Upper lobe of left lung (tissue), 6 donors: ENCODE results near the gene IFI44L. TPM values are rescaled to one million over a fixed set of nuclear protein-coding genes. Genes with fewer than 3 reads are reported as not detected.

Experiments
- ATAC-seq, 2 donors: fragments of 200-7000 bp; cut with Tn5 transposase; one replicate each; pipeline ENCODE4 v1.9.1; 2022; ENCODE audit warnings: mild to moderate bottlenecking in 2 of 2, moderate library complexity in 2 of 2; ENCODE audit not compliant: low FRiP score in 2 of 2
- DNase-seq, 2 donors: peaks; one replicate each; pipeline ENCODE4 v3.0.0-alpha.2; 2019 to 2020
- H3K27ac ChIP-seq, 4 donors: fragments of 200-600 bp; sonication (generic); one replicate each; pipeline ENCODE4 v1.5.1; 2016 to 2019
- H3K27me3 ChIP-seq, 4 donors: fragments of 200-600 bp; sonication (generic); one replicate each; pipeline ENCODE4 v1.5.1; 2017 to 2019
- H3K36me3 ChIP-seq, 4 donors: fragments of 200-600 bp; sonication (generic); one replicate each; pipeline ENCODE4 v1.5.1; 2016 to 2019
- H3K4me1 ChIP-seq, 4 donors: fragments of 200-600 bp; sonication (generic); one replicate each; pipeline ENCODE4 v1.5.1; 2018 to 2019
- H3K4me3 ChIP-seq, 4 donors: fragments of 200-600 bp; sonication (generic); one replicate each; pipeline ENCODE4 v1.5.1; 2017 to 2019; ENCODE audit warnings: mild to moderate bottlenecking in 2 of 4, moderate library complexity in 1 of 4
- H3K9me3 ChIP-seq, 4 donors: fragments of 200-600 bp; sonication (generic); one replicate each; pipeline ENCODE4 v1.5.1; 2018 to 2019
- EP300 ChIP-seq, 4 donors: sonication (generic); formaldehyde crosslinking; IDR thresholded peaks; one replicate each; pipeline ENCODE4 v1.5.1; 2017; ENCODE audit warnings: antibody characterized with exemption in 4 of 4, control low read depth in 2 of 4
- POLR2A ChIP-seq, 4 donors: fragments of 450-650 bp; IDR thresholded peaks; one replicate each; pipeline ENCODE4 v1.5.1; 2016 to 2017; ENCODE audit warnings: antibody characterized with exemption in 4 of 4, mild to moderate bottlenecking in 2 of 4
- POLR2AphosphoS5 ChIP-seq, 2 donors: sonication (generic); formaldehyde crosslinking; IDR thresholded peaks; one replicate each; pipeline ENCODE4 v1.5.1; 2017; ENCODE audit warnings: antibody characterized with exemption in 2 of 2
- WGBS, 2 donors: methylation state at CpG; one replicate each; pipeline ENCODE4 v1.1.5; 2017 to 2018; 5-methylcytosine and 5-hydroxymethylcytosine counted together
- total RNA-seq, 6 donors: library from RNA; depleted of rRNA in 4 of 6; stranded (reverse); fragments of >200 nt in 4 of 6; gene quantifications; one replicate each; pipeline versions ENCODE4 v1.1.0 to v1.2.1, GENCODE V29; 2016 to 2021
- TF ChIP-seq, protein P1 (sequence below), 6 experiments: fragments of 450-650 bp in 4 of 6; fragments of 200-600 bp in 2 of 6; sonication (generic) in 2 of 6; IDR thresholded peaks; one replicate each; pipeline ENCODE4 v1.5.1; 2016 to 2019; ENCODE audit warnings: antibody characterized with exemption in 6 of 6
- donor health status: DM: no; HTN: no; CAD: no; lungs with moderate emphysema.
- donor health status: DM: no; HTN: yes; CAD: no; lungs with severe emphysema.

Gene IFI44L
- total RNA-seq, 6 donors from 2014 or later, result 6.1 to 29.3 (median 18.3) TPM

- H3K4me1 ChIP-seq, result peaks cover 7 to 35% (median 11%) of the 10 kb centered on the region in 4 donors
- peak overlapping the region in 3 of 4 donors; percentile 30 to 45 (median 41) for H3K4me3 ChIP-seq
- WGBS, 2 donors, result 43 to 46% methylated on average over 4 of the region's 4 CpGs
- ATAC-seq (peak in 1 of 2 donors; percentile 36), DNase-seq (no peak)
- H3K27ac ChIP-seq, result peak overlapping the region; percentile 67 to 84 (median 71)
- H3K36me3 ChIP-seq, result no peaks in the 10 kb centered on the region
- H3K9me3 ChIP-seq, result no peaks in the 10 kb centered on the region
- no peak for TF ChIP-seq POLR2AphosphoS5 (IDR thresholded peaks at IDR 0.05)
- TF ChIP-seq, protein P1, sequence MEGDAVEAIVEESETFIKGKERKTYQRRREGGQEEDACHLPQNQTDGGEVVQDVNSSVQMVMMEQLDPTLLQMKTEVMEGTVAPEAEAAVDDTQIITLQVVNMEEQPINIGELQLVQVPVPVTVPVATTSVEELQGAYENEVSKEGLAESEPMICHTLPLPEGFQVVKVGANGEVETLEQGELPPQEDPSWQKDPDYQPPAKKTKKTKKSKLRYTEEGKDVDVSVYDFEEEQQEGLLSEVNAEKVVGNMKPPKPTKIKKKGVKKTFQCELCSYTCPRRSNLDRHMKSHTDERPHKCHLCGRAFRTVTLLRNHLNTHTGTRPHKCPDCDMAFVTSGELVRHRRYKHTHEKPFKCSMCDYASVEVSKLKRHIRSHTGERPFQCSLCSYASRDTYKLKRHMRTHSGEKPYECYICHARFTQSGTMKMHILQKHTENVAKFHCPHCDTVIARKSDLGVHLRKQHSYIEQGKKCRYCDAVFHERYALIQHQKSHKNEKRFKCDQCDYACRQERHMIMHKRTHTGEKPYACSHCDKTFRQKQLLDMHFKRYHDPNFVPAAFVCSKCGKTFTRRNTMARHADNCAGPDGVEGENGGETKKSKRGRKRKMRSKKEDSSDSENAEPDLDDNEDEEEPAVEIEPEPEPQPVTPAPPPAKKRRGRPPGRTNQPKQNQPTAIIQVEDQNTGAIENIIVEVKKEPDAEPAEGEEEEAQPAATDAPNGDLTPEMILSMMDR (IDR thresholded peaks at IDR 0.05), result no peak
- TF ChIP-seq EP300 (IDR thresholded peaks at IDR 0.05), result no peak
- TF ChIP-seq POLR2A (IDR thresholded peaks at IDR 0.05), result no peak
- no peaks in the 10 kb centered on the region for H3K27me3 ChIP-seq
These were observed 824 bp upstream of the IFI44L start for GRCh38 chr1:78619446-78619802.

DNA sequence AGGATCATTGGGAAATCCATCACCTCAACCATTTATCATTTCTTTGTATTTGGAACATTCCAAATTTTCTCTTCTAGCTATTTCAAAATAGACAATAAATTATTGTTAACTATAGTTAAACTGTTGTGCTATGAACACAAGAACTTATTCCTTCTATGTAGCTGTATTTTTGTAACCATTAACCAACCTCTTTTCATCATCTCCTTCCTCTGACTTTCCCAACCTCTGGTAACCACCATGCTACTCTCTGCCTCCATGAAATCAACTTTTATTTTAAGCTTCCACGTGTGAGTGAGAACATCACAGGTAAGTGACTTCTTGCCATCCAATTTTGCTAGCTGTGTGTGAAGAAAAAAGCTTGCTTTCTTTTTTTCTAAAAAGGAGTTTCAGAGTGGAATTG lies 418 bp downstream of the IFI44L start:
- ATAC-seq, result no peak
- TF ChIP-seq, protein P1 (IDR thresholded peaks at IDR 0.05), result no peak
- TF ChIP-seq POLR2A (IDR thresholded peaks at IDR 0.05) (no peak), EP300 (IDR thresholded peaks at IDR 0.05) (no peak), POLR2AphosphoS5 (IDR thresholded peaks at IDR 0.05) (no peak)
- WGBS, 2 donors, result 6 to 21% methylated on average over 1 of the region's 1 CpG

GRCh38 chr1:78622548-78622947 lies 2.3 kb downstream of the IFI44L start:
- Histone ChIP-seq H3K4me1 (peaks cover 8 to 31% (median 13%) of the 10 kb centered on the region in 4 donors), H3K4me3 (peak overlapping the region in 1 of 4 donors; percentile 22), H3K27ac (peak overlapping the region in 3 of 4 donors; percentile 11 to 63 (median 59)), H3K9me3 (no peaks in the 10 kb centered on the region), H3K27me3 (no peaks in the 10 kb centered on the region), H3K36me3 (no peaks in the 10 kb centered on the region)
- TF ChIP-seq, protein P1 (IDR thresholded peaks at IDR 0.05), result no peak
- WGBS, 2 donors, result 62 to 79% methylated on average over 4 of the region's 4 CpGs
- no peak for ATAC-seq
- DNase-seq, result no peak

More for the DNA sequence above, 418 bp downstream of the IFI44L start:
- Histone ChIP-seq H3K4me1 (peaks cover 7 to 35% (median 11%) of the 10 kb centered on the region in 4 donors), H3K27ac (peak overlapping the region; percentile 67 to 84 (median 71)), H3K27me3 (no peaks in the 10 kb centered on the region), H3K9me3 (no peaks in the 10 kb centered on the region), H3K4me3 (peak overlapping the region in 3 of 4 donors; percentile 30 to 45 (median 41)), H3K36me3 (no peaks in the 10 kb centered on the region)
- DNase-seq, result no peak

DNA sequence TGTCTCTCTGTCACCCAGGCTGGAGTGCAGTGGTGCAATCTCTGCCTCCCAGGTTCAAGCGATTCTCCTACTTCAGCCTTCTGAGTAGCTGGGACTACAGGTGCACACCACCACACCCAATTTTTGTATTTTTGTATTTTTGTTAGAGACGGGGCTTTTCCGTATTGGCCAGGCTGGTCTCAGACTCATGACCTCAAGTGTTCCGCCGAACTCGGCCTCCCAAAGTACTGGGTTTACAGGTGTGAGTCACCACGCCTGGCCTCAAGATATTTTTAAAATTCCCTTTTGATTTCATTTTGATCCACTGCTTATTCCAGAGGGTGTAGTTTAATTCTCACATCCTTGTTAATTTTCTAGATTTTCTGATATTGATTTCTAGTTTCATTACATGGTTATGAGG lies 3.8 kb downstream of the IFI44L start:
- peaks cover 4 to 23% (median 12%) of the 10 kb centered on the region in 4 donors for H3K4me1 ChIP-seq
- no peak for TF ChIP-seq EP300 (IDR thresholded peaks at IDR 0.05)
- TF ChIP-seq POLR2A (IDR thresholded peaks at IDR 0.05), result no peak
- TF ChIP-seq POLR2AphosphoS5 (IDR thresholded peaks at IDR 0.05), result no peak
- TF ChIP-seq, protein P1 (IDR thresholded peaks at IDR 0.05), result no peak
- ATAC-seq (no peak), DNase-seq (no peak)
- peak overlapping the region in 2 of 4 donors; percentile 59 to 63 for H3K27ac ChIP-seq
- H3K9me3 ChIP-seq, result no peaks in the 10 kb centered on the region
- no peaks in the 10 kb centered on the region for H3K36me3 ChIP-seq
- 97% methylated on average over 7 of the region's 7 CpGs for WGBS, 2 donors
- H3K27me3 ChIP-seq, result no peaks in the 10 kb centered on the region
- H3K4me3 ChIP-seq, result no peak overlapping the region

- Histone ChIP-seq H3K9me3 (no peaks in the 10 kb centered on the region), H3K4me1 (peaks cover 0 to 5% (median 0%) of the 10 kb centered on the region in 4 donors), H3K27me3 (no peaks in the 10 kb centered on the region), H3K27ac (no peak overlapping the region), H3K36me3 (no peaks in the 10 kb centered on the region), H3K4me3 (no peak overlapping the region)
- 70 to 72% methylated on average over 1 of the region's 1 CpG for WGBS, 2 donors
- ATAC-seq, result no peak
- TF ChIP-seq POLR2AphosphoS5 (IDR thresholded peaks at IDR 0.05) (no peak), EP300 (IDR thresholded peaks at IDR 0.05) (no peak), POLR2A (IDR thresholded peaks at IDR 0.05) (no peak)
- TF ChIP-seq, protein P1 (IDR thresholded peaks at IDR 0.05), result no peak
- DNase-seq, result no peak
These were observed 7.1 kb downstream of the IFI44L start for GRCh38 chr1:78627321-78627720.
